HEK293T (cell line): ENCODE results near the gene TXNIP.

ENCODE experiments used
- FOXM1 ChIP-seq: fragments of 450-650 bp; IDR thresholded peaks from 2 replicates; pipeline ENCODE4 v1.6.1; 2017; ENCODE audit warnings: mild to moderate bottlenecking, borderline replicate concordance
- LEF1 ChIP-seq: fragments of 450-650 bp; IDR thresholded peaks from 2 replicates; pipeline ENCODE4 v1.6.1; 2017; ENCODE audit warnings: mild to moderate bottlenecking, borderline replicate concordance
- SUZ12 ChIP-seq: fragments of 450-650 bp; IDR thresholded peaks from 2 replicates; pipeline ENCODE4 v1.6.1; 2016; ENCODE audit warnings: mild to moderate bottlenecking

GRCh38 chr1:145987926-145988325, 8.5 kb downstream of the TXNIP start:
- TF ChIP-seq SUZ12, result no peak
- no peak for TF ChIP-seq LEF1
- no peak for TF ChIP-seq FOXM1
